Bronchial epithelial cell (primary cell): ENCODE measurements around the gene PRKAB1. TPM values are rescaled to one million over a fixed set of nuclear protein-coding genes. Genes with fewer than 3 reads are reported as not detected.
"Not testable (repeated sequence)": the region's sequence is repeated elsewhere in the genome, so short reads cannot be mapped to it uniquely, and the experiment has no call there.

Experiments
- DNase-seq: peaks from one replicate; pipeline ENCODE4 v3.0.0-alpha.2; 2010; ENCODE audit warnings: low read depth
- FAIRE-seq: peaks from 2 replicates; lab custom pipeline; 2011; peaks lifted over from hg19 to GRCh38; lab: Jason Lieb, UNC
- H3K27me3 ChIP-seq: 2 replicates; pipeline ENCODE4 v1.5.1; 2011; ENCODE audit warnings: low read length; ENCODE audit not compliant: control insufficient read depth, insufficient read depth
- H3K36me3 ChIP-seq: 2 replicates; pipeline ENCODE4 v1.5.1; 2011; ENCODE audit warnings: low read length; ENCODE audit not compliant: control insufficient read depth, insufficient read depth
- H3K4me3 ChIP-seq: 2 replicates; pipeline ENCODE4 v1.5.1; 2011; ENCODE audit warnings: mild to moderate bottlenecking, low read depth, low read length, control low read depth
- CTCF ChIP-seq: IDR thresholded peaks from 2 replicates; pipeline ENCODE4 v1.5.1; 2011; ENCODE audit warnings: mild to moderate bottlenecking, moderate library complexity, low read length, control low read depth, inconsistent platforms; ENCODE audit not compliant: insufficient read depth, severe bottlenecking
- total RNA-seq: library from RNA; depleted of rRNA; stranded (reverse); fragments of >200 nt; gene quantifications from 2 replicates; pipeline ENCODE4 v1.2.1, GENCODE V29; 2014

Gene PRKAB1
- total RNA-seq, 1 donor from 2014 or later, result 19.5 TPM

- TF ChIP-seq CTCF, result peak; percentile 3
- not testable (repeated sequence) for H3K36me3 ChIP-seq, H3K4me3 ChIP-seq, DNase-seq, H3K27me3 ChIP-seq, FAIRE-seq
Measured at GRCh38 chr12:119658166-119658565, 9.8 kb upstream of the PRKAB1 start.

GRCh38 chr12:119659289-119659897 lies 8.5 kb upstream of the PRKAB1 start:
- peak; percentile 31 for DNase-seq
- TF ChIP-seq CTCF, result peak; percentile 72
- no peak overlapping the region for H3K4me3 ChIP-seq
- H3K36me3 ChIP-seq, result no peaks in the 10 kb centered on the region
- no peaks in the 10 kb centered on the region for H3K27me3 ChIP-seq
- no peak for FAIRE-seq

- Histone ChIP-seq H3K4me3 (no peak overlapping the region), H3K36me3 (no peaks in the 10 kb centered on the region), H3K27me3 (no peaks in the 10 kb centered on the region)
- FAIRE-seq (peak; percentile 89), DNase-seq (no peak)
- TF ChIP-seq CTCF, result no peak
Measured at GRCh38 chr12:119660076-119660475, 7.9 kb upstream of the PRKAB1 start.

GRCh38 chr12:119661882-119662281 lies 6.1 kb upstream of the PRKAB1 start:
- Histone ChIP-seq H3K4me3 (no peak overlapping the region), H3K36me3 (no peaks in the 10 kb centered on the region), H3K27me3 (no peaks in the 10 kb centered on the region)
- no peak for FAIRE-seq
- no peak for TF ChIP-seq CTCF
- DNase-seq, result no peak

- Histone ChIP-seq H3K27me3 (no peaks in the 10 kb centered on the region), H3K36me3 (no peaks in the 10 kb centered on the region), H3K4me3 (no peak overlapping the region)
- no peak for TF ChIP-seq CTCF
- FAIRE-seq, result no peak
- DNase-seq, result no peak
Measured at GRCh38 chr12:119664642-119665041, 3.3 kb upstream of the PRKAB1 start.

GRCh38 chr12:119665164-119665929 lies 2.6 kb upstream of the PRKAB1 start:
- DNase-seq (no peak), FAIRE-seq (no peak)
- TF ChIP-seq CTCF, result no peak
- Histone ChIP-seq H3K27me3 (no peaks in the 10 kb centered on the region), H3K36me3 (no peaks in the 10 kb centered on the region), H3K4me3 (no peak overlapping the region)
